ENCODE results near the gene TLR10.

- TF ChIP-seq CTCF (IDR thresholded peaks at IDR 0.05) (no peak), RARB (CRISPR knock-in tag; IDR thresholded peaks at IDR 0.05) (no peak), MAX (IDR thresholded peaks at IDR 0.05) (no peak), NPAS2 (CRISPR knock-in tag; IDR thresholded peaks at IDR 0.05; ENCODE audit: borderline replicate concordance) (no peak), HOXB5 (CRISPR knock-in tag; IDR thresholded peaks at IDR 0.05) (no peak), PBX3 (IDR thresholded peaks at IDR 0.05) (no peak), JUN (IDR thresholded peaks at IDR 0.05) (no peak), RCOR1 (IDR thresholded peaks at IDR 0.05; ENCODE audit: low read depth, low read length) (no peak), POLR2A (IDR thresholded peaks at IDR 0.05; ENCODE audit: low read length) (no peak), CBX8 (IDR thresholded peaks at IDR 0.05) (no peak), ZFP36 (IDR thresholded peaks at IDR 0.05; ENCODE audit: borderline replicate concordance, partially characterized antibody) (no peak), CHD2 (IDR thresholded peaks at IDR 0.05; ENCODE audit: low read length, partially characterized antibody) (no peak), EP300 (IDR thresholded peaks at IDR 0.05) (no peak)
These were observed 29.6 kb downstream of the TLR10 start for GRCh38 chr4:38752941-38753806.

Data from A549 (cell line).